Measurements from ENCODE around the gene ADAM30.

Gene ADAM30

DNA sequence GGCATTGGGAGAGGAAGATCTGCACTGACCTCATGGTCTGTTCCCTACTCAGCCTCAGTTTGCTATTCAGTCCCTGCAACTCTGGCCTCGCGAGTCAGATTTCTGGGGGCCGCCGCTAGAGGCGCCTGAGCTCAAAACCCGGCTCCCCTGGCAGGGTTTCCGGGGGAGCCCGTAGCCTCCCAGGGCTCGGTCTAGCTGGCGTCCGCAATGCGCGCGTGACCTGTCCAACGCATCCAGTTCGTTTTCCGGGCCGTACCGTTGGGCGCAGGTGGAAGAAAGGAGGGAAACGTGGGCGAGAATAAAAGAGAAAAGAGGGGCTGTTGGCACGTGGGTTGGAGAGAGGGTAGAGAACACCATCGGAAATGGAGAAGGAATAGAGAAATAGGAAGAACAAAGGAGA is at the start of gene ADAM30:
TSS of gene ADAM30 (minus strand) at position 213 of the 400 bp plus-strand sequence. CDS start at position 34, 179 bp downstream.
- DNase-seq (ENCODE audit: low read depth) = no peak

DNA sequence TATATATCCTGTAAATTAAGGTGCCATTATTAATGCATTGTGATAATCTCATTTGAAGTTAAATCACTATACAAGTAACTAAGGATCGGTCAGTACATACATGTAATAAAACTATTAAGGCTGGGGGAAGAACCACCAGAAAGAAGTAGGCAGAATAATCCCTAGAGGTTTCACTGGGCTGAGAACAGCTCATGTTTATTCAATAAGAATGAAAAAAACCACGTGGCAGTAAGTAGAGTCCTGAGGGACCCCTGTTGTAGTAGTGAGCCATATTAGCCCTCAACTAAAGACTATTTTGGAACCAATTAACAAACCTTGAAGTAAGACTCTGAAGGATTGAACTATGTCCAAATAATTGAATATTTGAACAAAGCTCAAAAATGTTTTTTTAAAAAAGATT is 46.9 kb upstream of the ADAM30 start:
- no peak for DNase-seq (ENCODE audit: low read depth)

DNA sequence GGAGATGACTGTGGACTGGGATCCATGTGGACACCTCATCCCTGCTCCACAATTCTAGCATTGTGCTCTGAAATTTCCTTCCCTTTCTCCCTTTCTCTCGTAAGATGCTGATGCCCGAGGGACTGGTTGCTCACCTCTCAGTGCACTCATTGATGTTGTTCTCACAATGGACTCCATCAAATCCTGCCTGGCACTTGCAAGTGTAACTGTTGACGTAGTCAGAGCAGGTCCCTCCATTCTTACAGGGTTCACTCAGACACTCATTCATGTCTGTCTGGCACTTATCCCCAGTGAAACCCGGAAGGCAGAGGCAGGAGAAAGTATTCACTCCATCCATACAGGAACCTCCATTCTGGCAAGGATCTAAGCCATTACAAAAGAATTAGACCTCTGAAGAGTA is 45.1 kb upstream of the ADAM30 start:
- DNase-seq (ENCODE audit: low read depth) = no peak

DNA sequence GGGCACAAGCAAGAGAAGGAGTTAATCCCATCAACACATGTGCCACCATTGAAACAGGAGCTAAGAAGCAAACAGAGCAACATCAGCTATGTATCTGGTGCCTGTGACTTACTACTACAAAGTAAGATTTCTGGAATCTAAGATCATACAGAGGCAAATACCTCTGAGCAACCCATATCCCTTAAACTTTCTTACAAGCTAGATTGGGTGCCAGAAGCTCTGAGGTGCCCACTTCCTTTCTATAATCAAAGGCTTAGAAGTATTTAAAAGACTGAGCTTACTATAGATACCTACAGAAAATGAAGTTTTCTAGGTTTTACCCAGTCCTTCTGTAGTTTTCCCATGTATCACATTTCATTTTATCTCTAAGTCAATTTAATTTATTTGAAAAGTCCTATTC is 44.4 kb upstream of the ADAM30 start:
- no peak for DNase-seq (ENCODE audit: low read depth)

DNA sequence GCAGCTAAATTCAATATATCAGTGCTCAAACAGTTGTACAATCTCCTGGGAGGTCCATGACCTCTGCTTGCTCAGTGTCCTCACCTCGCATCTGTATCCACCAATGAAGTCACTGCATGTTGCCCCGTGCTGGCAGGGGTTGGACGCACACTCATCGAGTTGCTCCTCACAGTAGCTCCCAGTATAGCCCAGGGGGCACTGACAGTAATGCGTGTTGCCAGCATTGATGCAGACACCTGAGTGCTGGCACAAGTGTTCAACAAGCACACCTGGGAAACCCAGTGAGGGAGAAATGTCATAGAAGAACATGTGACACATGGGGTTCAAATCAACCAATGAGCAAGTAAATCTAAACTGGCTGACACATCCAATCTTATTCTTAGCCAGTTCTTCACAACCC is 40.9 kb upstream of the ADAM30 start:
- no peak for DNase-seq (ENCODE audit: low read depth)

DNA sequence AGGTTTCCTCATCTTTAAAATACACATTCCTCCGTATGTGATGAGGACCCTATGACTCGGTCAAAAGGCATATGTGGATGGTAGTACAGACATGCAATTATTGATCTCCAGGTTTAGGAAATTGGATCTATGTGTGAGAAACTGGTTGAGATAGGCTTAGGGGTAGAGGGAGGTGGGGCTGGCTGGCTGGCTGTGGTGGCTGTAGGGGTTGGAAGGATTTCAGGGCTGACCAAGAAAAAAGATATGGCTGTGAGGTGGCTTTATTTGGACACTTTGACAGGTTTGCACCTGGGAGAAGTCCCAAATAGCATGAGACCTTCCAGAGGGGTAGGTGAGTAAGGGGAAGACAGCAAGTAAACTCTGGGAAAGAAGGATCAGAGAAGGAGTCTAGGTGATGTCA is 39.6 kb upstream of the ADAM30 start:
- DNase-seq (ENCODE audit: low read depth) = no peak

DNA sequence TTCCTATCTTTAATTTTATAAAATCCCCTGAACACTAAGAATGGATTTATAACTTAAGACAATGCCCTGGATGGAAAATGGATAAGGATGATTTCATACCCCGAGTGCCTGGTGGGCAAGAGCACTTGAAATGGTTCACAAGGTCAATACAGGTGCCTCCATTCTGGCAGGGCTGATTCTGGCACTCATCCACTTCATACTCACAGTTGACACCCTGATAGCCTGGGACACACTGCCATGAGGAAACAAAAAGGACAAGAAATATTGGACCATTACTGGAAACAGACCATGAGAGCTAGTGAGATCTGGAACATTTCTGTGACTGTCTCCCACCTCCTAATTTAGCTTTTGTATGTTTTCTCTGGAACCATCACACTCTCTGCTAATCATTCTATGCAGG is 39.1 kb upstream of the ADAM30 start:
- no peak for DNase-seq (ENCODE audit: low read depth)

DNA sequence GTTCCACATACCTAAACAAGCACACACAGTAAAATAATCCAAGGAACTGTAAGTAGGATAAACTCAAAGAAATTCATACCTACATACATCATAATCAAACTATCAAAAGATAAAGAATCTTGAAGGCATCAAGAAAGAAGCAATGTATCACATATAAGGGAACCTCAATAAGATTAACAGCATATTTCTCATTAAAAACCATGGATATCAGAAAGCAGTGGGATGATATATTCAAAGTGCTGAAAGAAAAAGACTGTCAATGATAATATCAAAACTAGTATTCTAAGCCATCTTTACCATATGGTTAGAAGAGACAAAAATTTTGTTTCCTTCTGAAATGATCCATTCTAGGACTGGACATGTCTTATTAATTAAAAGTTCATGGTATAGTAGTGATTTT is 37.1 kb upstream of the ADAM30 start:
- no peak for DNase-seq (ENCODE audit: low read depth)

DNA sequence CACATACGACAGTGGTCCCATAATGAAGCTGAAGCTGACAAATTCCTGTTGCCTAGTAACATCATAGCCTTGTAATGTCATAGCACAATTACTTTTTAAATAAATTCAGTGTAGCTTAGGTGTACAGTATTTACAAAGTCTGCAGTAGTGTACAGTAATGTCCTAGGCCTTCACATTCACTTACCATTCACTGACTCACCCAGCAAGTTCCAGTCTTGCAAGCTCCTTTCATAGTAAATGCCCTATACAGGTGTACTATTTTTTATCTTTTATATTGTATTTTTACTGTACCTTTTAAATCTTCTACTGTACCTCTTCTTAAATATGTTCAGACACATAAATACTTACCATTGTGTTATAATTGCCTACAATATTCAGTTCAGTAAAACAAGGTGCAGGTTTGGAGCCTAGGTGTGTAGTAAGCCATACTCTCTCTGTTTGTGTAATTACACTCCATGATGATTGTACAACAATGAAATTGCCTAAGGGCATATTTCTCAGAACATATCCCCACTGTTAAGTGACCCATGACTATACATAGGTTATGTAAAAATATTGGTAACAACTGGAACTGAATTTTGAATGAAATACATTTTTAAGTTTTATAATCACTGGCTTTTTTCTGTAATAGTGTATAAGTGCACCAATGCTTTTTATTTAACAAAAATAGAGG is 33.5 kb upstream of the ADAM30 start:
- DNase-seq (ENCODE audit: low read depth) = no peak

DNA sequence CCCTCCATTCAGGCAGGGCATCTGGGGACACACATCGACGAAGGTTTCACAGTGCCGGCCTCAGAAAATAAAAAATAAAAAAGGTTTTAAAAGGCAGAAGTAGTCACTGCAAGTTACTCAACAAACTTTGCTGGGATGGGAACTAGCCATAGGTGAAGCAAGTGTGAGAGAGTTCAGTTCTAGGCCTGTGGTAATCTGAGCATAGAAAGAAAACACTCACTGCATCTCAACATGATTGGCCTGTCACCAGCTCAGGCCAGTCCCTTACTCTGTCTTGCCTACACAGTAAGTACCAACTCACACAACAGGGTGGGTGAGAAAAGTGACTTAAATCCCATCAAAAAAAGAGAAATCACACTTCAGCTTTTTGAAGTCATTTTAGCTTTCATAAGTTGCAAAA is 30.2 kb upstream of the ADAM30 start:
- DNase-seq (ENCODE audit: low read depth) = no peak

DNA sequence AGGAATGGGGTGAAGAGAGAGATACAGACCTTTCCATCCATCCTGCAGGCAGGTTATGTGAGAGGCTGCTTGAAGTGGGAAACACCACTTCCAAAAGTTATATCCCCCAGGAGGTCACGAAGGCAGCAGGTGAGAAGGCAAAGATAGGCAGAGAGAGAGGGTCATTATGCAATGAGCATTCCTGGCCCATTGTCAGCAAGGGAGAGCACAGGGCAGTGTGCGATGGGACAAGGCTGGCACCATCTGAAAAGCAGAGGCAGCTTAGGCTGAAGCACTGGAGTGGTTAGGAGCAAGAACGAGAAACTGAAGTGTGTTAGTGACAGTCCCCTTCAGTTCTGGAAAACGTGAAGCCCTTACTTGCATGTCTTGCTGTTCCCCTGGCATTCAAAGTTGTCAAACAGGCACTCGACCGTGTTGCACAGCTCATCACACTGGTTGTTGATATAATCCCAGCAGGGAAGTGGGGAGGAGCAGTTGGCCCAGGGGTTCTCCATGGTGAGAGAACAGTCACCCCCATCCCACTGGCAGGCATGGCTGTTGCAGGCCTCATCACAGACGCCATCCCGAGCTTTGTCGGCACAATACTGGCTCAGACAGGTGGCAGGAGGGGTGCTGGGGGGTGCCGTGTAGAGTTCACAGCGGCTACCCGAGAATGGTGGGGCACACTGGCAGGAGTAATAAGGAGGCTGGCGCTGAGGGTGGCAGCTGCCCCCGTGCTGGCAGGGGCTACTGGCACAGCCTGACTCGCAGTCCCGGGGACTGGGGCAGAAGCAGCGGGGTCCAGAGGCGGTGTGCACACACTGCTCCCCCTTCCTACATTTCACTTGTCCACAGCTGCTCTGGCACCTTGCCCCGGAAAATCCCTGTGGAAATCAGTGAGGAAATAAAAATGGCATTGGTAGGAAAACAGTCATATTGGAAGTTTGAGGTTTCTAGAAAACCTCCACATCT is 28.9 kb upstream of the ADAM30 start:
- DNase-seq (ENCODE audit: low read depth) = no peak

DNA sequence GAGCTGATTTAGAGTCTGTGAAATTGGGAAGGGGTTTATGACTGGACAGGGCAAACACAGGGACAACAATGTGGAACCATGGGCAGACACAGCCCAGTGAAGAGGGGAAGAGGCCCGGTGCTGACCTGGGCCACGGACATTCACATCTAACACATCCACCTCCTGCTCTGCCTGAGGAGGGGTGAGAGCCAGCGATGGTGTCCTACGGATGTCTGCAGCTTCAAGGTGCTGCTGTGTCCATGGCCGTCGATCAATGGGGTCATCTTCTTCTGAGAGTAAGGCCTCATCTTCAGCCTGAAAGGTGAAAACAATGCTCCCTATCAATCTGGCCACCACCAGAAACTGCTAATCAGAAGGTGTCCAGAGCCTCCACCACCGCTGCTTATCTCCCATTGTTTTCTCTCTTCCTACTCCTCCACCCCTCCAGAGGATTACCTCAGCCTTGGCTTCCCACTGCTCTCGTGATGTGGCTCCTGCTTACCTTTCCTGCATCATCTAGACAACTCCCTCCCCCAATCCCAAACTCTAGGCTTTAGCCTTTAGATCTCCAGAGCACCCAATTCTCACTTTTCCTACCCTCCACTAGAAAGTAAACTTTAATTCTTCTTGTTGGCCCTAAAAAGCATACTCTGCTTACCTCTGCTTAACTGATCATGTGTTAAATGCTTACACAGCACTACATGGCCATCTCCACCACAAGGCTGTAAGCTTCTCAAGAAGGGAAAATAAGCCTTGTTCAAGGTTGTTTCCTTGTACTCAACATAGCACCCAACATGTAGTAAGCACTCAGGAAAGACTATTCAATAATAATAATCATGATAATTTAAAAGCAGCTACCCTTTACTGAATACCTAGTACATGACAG is 24.0 kb upstream of the ADAM30 start:
- no peak for DNase-seq (ENCODE audit: low read depth)

DNA sequence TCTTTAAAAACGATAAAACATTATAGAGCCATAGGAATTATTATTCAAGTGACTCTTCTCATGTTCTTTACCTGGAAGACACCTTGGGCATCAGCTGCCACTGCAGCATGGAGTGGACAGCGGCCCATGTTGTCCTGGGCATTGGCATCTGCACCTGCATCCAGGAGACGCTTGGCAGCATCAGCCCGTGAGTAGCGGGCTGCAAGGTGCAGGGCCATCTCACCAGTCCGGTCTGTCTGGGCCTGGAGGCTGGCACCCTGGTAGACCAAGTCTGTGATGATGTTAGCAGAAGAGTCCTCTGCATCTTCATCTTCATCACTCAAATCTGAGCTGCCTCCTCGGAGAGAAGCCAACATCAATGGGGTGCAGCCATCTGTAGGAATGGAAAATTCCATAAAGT is 22.9 kb upstream of the ADAM30 start:
- DNase-seq (ENCODE audit: low read depth) = no peak

DNA sequence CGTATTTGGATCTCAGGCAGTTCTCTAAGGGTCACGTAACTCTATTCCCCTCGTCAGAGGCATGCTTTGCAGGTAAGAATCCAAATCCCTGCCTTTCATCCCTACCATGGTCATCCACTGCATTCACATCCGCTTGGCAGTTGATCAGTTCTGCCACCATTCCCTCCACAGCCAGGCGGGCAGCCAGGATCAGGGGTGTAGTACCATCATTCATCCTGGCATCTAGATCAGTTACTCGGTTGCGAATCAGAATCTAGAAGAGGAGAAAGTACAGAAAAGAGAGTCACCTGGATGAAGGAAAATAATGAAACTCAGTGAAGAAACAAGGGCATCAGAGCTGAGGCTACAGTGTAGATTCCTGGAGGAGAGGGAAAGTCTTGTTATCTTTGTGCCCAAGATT is 22.0 kb upstream of the ADAM30 start:
- DNase-seq (ENCODE audit: low read depth) = no peak

DNA sequence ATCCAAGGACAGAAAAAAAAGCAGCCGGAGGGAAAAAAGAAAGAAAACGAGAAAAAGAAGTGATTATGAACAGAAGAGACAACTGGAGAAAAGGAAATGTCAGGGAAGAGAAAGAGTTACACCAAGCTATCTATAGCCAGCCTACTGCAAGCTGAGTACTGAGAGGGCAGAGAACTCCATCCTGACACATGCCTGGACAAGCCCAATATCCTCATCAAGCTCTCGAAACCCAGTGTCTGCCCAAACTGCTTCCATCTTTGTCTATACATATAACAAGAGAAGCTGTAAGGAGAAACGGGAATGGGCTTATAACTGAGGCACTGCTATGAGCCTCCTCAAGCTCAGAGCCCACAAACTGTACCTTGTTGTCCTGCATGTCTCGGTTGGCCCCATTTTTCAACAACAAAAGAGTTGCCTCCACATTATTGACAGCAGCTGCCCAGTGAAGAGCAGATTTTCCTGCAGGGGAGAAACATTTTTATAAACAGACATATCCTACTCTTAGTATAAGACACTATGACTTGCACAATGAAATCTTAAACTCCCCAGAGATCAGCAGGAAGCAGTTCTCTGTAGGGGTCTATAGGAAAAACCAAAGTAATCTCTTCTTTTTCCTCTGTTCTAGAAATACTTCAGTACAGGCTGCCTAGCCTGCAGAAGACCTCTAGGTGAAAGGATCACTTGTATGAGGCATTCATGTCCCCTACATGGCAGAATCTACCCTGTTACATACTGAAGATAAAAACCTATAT is 21.2 kb upstream of the ADAM30 start:
- DNase-seq (ENCODE audit: low read depth) = no peak

DNA sequence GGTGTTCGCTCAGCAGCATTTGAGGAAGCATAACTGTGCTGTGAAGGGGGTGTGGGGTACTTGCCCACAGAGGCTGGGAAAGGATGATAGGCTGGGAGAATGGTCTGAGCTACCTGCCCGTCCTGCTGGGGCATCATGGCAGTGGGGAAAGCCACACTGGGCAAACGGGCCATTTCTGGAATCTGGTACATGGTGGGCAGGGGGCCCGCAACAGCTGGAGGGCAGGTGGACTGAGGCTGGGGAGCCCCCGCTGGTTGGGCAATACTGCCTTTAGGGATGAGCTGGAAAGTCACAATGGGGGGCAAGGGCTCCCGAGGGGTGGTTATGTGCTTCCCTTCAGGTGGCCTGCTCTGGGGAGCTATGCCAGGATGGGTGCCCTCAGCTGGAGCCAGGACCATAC is 19.2 kb upstream of the ADAM30 start:
- DNase-seq (ENCODE audit: low read depth) = no peak

DNA sequence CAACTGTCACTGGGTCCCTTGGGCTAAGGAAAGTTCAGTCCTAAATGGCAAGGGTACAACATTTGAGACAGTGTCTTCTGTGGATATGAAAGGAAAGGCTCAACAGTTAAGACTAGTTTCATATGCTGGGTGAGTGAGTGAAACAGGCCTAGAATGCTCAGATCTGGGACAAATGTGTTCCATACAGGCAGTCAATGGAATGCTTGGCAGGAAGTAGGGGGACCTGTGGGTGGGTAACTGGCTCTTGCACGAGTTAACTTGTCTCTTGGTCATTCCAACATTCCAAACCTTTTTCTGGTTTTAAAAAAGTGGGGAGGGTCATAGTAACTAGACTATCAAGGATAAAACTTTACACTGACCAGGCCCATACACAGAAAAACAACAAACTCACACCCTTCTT is 17.8 kb upstream of the ADAM30 start:
- DNase-seq (ENCODE audit: low read depth) = no peak

DNA sequence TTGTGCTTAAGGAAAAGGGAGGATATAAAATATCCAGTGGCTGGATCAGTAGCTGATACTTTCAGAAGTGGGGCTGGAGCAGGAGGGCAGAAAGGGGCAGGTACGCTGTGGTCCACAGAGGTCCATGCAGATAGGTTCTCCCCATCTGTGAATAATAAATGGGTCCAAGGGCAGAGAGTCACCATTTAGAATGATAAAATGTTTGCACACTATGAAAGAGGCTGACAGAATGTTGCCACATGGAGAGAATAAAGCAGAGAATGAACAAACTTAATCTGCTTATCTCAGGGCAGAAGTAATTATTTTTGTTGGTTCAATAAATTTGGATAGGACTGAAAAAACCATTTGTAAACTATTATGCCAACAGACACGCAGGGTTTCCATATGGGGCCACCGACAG is 16.6 kb upstream of the ADAM30 start:
- DNase-seq (ENCODE audit: low read depth) = no peak

DNA sequence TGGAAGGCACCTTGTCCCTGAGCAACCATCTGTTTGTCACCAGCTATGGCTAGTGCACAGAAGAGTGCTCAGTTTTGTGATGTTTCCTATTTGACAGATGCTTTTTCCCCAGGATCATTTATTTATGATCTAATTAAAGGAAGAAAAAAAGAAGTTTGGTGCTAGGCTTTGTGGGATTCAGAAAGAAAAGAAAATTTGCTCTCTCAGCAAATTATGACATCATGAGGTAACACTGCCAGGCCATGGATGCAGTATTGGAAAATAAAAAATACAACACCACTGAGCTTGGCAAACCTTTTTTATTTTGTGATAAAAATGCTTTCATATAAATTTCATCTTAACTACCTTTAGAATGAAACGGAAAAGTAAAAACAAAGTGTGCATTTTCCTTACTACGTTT is 15.5 kb upstream of the ADAM30 start:
- DNase-seq (ENCODE audit: low read depth) = no peak

DNA sequence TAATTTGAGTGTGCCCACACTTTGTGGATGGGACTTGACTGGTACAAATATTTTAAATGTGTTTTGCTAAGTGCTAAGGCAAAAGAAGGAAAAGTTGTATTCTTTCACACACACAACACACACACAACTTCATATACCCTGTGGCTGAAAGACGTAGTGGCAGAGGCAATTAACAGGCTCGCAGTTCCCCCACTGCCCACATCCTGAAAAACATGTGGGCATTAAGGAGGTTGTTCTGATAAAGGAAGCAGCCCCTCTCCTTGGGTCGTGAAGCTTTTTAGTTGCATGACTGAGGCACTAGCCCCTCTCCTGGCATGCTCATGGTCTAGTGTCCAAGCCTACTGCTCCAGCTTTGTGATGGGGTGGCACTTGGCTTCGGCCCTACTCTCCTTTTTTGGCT is 14.3 kb upstream of the ADAM30 start:
- no peak for DNase-seq (ENCODE audit: low read depth)

DNA sequence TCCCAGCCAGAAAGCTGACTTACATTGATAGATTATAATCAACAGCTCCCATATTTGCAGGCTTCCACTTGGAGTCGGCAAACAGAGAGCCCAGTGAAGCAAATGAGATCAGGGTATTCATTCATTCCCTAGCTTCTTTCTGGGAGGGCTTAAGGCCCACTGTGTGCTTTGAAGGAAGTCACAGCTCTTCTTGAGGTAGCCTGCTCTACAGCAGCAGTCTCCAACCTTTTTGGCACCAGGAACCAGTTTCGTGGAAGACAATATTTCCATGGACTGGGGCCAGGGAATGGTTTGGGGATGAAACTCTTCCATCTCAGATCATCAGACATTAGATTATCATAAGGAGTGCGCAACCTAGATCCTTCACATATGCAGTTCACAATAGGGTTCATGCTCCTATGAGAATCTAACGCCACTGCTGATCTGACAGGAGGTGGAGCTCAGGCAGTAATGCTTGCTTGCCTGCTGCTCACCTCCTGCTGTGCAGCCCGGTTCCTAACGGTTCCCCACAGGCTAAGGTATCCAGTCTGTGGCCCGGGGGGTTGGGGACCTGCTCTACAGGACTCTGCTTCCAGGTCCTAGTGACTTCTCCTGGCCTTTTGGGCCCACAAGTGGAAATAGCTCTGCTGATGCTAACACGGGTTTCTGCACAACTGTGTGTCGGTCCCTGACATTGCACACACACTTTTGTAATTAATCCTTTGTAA is 13.7 kb upstream of the ADAM30 start:
- DNase-seq (ENCODE audit: low read depth) = no peak

Measured in GM04504 (cell line).